ENCODE data around the gene MMP2.

DNA sequence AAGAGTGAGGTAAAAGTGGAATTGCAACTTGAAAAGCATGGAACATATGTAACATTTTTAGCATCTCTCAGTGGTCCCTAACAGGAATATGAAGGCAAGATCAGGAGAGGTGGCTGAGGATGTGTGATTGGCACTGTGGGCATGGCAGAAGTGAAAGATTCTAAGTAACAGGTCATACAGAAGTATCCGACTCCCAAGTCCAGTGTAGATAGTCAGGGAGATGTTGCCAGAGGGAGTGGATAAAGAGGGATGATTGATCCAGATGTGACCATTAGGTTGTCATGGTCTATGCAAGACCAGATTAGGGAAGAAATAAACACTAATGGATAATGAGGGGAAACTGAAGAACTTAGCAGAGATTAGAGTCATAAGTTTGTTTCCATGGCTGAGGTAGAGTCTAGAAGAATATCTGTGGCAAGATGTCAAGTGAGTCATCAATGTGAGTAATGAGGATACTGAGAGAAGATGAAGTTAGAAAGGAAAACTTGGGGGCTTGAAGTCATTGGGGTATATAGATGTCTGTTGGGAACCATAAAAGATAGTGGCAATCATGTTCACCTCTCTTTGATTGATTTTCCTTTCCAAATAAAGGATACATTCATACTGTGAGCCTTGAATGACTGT lies 63.6 kb downstream of the MMP2 start:
- TF ChIP-seq, protein P1, sequence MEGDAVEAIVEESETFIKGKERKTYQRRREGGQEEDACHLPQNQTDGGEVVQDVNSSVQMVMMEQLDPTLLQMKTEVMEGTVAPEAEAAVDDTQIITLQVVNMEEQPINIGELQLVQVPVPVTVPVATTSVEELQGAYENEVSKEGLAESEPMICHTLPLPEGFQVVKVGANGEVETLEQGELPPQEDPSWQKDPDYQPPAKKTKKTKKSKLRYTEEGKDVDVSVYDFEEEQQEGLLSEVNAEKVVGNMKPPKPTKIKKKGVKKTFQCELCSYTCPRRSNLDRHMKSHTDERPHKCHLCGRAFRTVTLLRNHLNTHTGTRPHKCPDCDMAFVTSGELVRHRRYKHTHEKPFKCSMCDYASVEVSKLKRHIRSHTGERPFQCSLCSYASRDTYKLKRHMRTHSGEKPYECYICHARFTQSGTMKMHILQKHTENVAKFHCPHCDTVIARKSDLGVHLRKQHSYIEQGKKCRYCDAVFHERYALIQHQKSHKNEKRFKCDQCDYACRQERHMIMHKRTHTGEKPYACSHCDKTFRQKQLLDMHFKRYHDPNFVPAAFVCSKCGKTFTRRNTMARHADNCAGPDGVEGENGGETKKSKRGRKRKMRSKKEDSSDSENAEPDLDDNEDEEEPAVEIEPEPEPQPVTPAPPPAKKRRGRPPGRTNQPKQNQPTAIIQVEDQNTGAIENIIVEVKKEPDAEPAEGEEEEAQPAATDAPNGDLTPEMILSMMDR (IDR thresholded peaks at IDR 0.05): no peak
- TF ChIP-seq POLR2A (IDR thresholded peaks at IDR 0.05): no peak
